ENCODE measurements around the gene DPCD. TPM values are rescaled to one million over a fixed set of nuclear protein-coding genes. Genes with fewer than 3 reads are reported as not detected.

DPCD gene
- 30.7 to 38.6 TPM (median 31.7 TPM) in 5 replicates for total RNA-seq (2022; extraction: Qiagen RNA extraction)

GRCh38 chr10:101587725-101588653, at the start of gene DPCD, which contains the start of gene POLL:
DPCD (plus strand) TSS chr10:101588321; CDS start chr10:101588337, 16 bp downstream.
POLL (minus strand) TSS chr10:101588257; CDS start chr10:101587360, 897 bp downstream.

Other genes with a start within 250 kb of the DPCD start
- 7.6 to 10.1 TPM (median 8.5 TPM) in 5 replicates for gene BTRC, start 234.2 kb upstream of the DPCD start, total RNA-seq (2022; extraction: Qiagen RNA extraction)
- 11.9 to 17.6 TPM (median 17.2 TPM) in 5 replicates for gene POLL, start 64 bp upstream of the DPCD start, total RNA-seq (2022; extraction: Qiagen RNA extraction)
- gene FBXW4, start 106.8 kb downstream of the DPCD start, total RNA-seq (2022; extraction: Qiagen RNA extraction), result 19.2 to 27.2 TPM (median 22.2 TPM) in 5 replicates
- gene FGF8, start 187.8 kb downstream of the DPCD start, total RNA-seq (2022; extraction: Qiagen RNA extraction), result 0.08 to 0.09 TPM in 2 of 5 replicates, not detected in the others
- gene NPM3, start 195.1 kb downstream of the DPCD start, total RNA-seq (2022; extraction: Qiagen RNA extraction), result 100 to 124 TPM (median 120 TPM) in 5 replicates
- gene OGA, start 230.1 kb downstream of the DPCD start, total RNA-seq (2022; extraction: Qiagen RNA extraction), result 63.4 to 85.8 TPM (median 65.4 TPM) in 5 replicates

Data from A549 treated with AZD2906 at 1 μM for 4 hours (cell line).